GM21529 (cell line): ENCODE measurements around the gene MTARC1.

ENCODE experiments used
- ATAC-seq: cut with Tn5 transposase; IDR thresholded peaks from one replicate; pipeline ENCODE4 v1.9.1; 2021; ENCODE audit not compliant: unreplicated experiment

MTARC1 gene

GRCh38 chr1:220827445-220828178, 40.9 kb downstream of the MTARC1 start:
- ATAC-seq, result no peak

- ATAC-seq, result no peak
These were observed 41.4 kb downstream of the MTARC1 start for GRCh38 chr1:220828179-220828490.

DNA sequence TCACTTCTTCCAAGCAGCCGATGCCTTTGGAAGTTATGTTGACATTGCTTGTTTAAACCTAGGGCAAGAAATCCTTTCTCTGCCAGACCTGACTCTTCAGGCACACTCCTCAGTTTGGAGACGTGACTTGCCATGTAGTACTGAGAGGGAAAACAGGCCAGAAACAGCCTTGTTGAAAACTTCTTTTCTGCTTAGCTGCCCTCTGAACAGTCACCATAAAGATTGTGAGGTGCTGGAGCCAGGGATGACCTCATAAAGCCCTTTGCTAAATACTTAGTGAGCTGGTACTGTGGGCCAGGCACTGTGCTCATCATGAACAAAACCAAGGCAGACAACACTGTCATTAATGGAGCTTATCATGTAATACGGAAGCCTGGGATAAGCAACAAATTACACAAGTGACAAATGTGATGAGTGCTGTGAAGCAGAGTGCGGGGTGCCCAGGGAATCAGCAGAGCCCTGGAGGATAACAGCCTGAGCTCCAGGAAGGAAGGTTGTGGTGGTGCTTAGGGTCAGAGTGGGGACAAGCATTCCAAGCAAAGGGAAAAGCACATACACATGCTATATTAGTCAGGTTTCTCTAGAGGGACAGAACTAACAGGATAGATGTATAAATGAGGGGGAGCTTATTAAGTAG, 42.4 kb downstream of the MTARC1 start:
- ATAC-seq, result no peak

GRCh38 chr1:220833436-220833835, 46.7 kb downstream of the MTARC1 start:
- no peak for ATAC-seq

DNA sequence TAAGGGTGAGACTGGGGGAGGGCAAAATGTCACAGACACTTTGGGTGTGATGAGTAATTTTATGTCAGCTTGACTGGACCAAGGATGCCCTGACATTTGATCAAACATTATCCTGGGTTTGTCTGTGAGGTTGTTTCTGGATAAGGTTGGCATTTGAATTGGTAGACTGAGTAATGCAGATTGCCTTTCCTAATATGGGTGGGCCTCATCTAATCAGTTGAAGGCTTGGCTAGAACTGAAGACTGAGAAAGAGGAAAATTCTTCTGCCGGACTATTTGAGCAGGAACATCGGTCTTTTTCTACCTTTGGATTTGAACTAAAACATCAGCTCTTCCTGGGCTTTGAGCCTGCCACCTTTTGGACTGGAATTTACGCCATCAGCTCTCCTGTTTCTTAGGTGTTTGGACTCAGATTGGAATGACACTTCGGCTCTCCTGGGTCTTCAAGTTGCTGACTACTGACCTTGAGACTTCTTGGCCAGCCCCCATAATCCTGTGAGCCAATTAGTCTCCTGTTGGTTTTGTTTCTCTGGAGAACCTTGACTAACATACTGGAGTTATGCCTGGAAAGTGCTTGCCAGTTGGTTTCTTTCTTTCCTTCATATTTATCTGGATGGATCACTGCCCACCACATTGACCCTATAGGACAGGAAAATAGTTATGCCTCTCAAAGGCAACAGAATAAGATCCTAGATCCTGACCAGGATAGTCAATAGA, 47.6 kb downstream of the MTARC1 start:
- no peak for ATAC-seq
